PC-9 (cell line): ENCODE measurements around the gene HOXB5.

Experiments
- EZH2 ChIP-seq: fragments of 200-600 bp; sonication (generic); IDR thresholded peaks from 2 replicates; pipeline ENCODE4 v1.8.0; 2017; ENCODE audit warnings: antibody characterized with exemption, low read depth
- TF ChIP-seq, protein P1 (sequence below): fragments of 200-600 bp; sonication (generic); conservative IDR thresholded peaks from 2 replicates; pipeline ENCODE4 v1.6.1; 2017; ENCODE audit warnings: mixed run types, antibody characterized with exemption, mild to moderate bottlenecking, moderate library complexity

- TF ChIP-seq, protein P1, sequence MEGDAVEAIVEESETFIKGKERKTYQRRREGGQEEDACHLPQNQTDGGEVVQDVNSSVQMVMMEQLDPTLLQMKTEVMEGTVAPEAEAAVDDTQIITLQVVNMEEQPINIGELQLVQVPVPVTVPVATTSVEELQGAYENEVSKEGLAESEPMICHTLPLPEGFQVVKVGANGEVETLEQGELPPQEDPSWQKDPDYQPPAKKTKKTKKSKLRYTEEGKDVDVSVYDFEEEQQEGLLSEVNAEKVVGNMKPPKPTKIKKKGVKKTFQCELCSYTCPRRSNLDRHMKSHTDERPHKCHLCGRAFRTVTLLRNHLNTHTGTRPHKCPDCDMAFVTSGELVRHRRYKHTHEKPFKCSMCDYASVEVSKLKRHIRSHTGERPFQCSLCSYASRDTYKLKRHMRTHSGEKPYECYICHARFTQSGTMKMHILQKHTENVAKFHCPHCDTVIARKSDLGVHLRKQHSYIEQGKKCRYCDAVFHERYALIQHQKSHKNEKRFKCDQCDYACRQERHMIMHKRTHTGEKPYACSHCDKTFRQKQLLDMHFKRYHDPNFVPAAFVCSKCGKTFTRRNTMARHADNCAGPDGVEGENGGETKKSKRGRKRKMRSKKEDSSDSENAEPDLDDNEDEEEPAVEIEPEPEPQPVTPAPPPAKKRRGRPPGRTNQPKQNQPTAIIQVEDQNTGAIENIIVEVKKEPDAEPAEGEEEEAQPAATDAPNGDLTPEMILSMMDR: no peak
- TF ChIP-seq EZH2: no peak
Observed at GRCh38 chr17:48605991-48606891, 12.7 kb upstream of the HOXB5 start.
